OCI-LY7 (cell line): Measurements from ENCODE around the gene TXNDC15. TPM values are rescaled to one million over a fixed set of nuclear protein-coding genes. Genes with fewer than 3 reads are reported as not detected.

Source experiments
- BruUV-seq: library from RNA; stranded (reverse); fragments of 400-500 nt; replicated peaks from 2 replicates; lab custom pipeline; 2021; lab: Mats Ljungman, UMichigan
- CTCF ChIA-PET: fragments of 300-600 bp; sonication (Branson Sonifier 250); formaldehyde crosslinking; loops from one replicate; lab custom pipeline; 2022; ENCODE audit warnings: antibody characterized with exemption; ENCODE audit not compliant: unreplicated experiment; lab: Charles Lee
- POLR2A ChIA-PET: fragments of 300-600 bp; sonication (Branson Sonifier 250); formaldehyde crosslinking; loops from one replicate; lab custom pipeline; 2022; ENCODE audit warnings: antibody characterized with exemption; lab: Charles Lee
- DNase-seq: peaks from one replicate; pipeline ENCODE4 v3.0.0-alpha.2; 2015; ENCODE audit warnings: low spot score
- H2AFZ ChIP-seq: fragments of 200-600 bp; sonication (generic), shearing (Covaris generic); 2 replicates; pipeline ENCODE4 v1.6.1; 2014; ENCODE audit warnings: mild to moderate bottlenecking, antibody characterized with exemption, low read length, moderate library complexity
- H3K27ac ChIP-seq: fragments of 200-600 bp; sonication (generic); 2 replicates; pipeline ENCODE4 v1.5.1; 2014; ENCODE audit warnings: mixed run types, low read depth, mild to moderate bottlenecking, moderate library complexity, low read length, inconsistent platforms; ENCODE audit not compliant: poor library complexity, severe bottlenecking
- H3K36me3 ChIP-seq: fragments of 200-600 bp; sonication (generic); 2 replicates; pipeline ENCODE4 v1.6.1; 2014; ENCODE audit warnings: mild to moderate bottlenecking, antibody characterized with exemption, low read length, moderate library complexity, mixed read lengths; ENCODE audit not compliant: insufficient read depth
- H3K4me1 ChIP-seq: fragments of 200-600 bp; sonication (generic); 2 replicates; pipeline ENCODE4 v1.5.1; 2014; ENCODE audit warnings: mild to moderate bottlenecking, low read length; ENCODE audit not compliant: insufficient read depth, poor library complexity, severe bottlenecking
- H3K4me2 ChIP-seq: fragments of 200-600 bp; sonication (generic); 2 replicates; pipeline ENCODE4 v1.6.1; 2014; ENCODE audit warnings: mild to moderate bottlenecking, low read length
- H3K4me3 ChIP-seq: fragments of 200-600 bp; sonication (generic); 2 replicates; pipeline ENCODE4 v1.5.1; 2014; ENCODE audit warnings: mild to moderate bottlenecking, low read depth, low read length; ENCODE audit not compliant: poor library complexity, severe bottlenecking
- H3K79me2 ChIP-seq: fragments of 200-600 bp; sonication (generic); 2 replicates; pipeline ENCODE4 v1.6.1; 2016; ENCODE audit warnings: low read depth, mild to moderate bottlenecking, low read length, moderate library complexity, mixed read lengths; ENCODE audit not compliant: insufficient read depth
- H3K9me2 ChIP-seq: fragments of 200-600 bp; sonication (generic); 2 replicates; pipeline ENCODE4 v1.6.1; 2016; ENCODE audit warnings: mild to moderate bottlenecking, low read length, mixed read lengths; ENCODE audit not compliant: insufficient read depth
- H3K9me3 ChIP-seq: fragments of 200-600 bp; sonication (generic); 2 replicates; pipeline ENCODE4 v1.6.1; 2014; ENCODE audit warnings: mild to moderate bottlenecking, mixed run types, low read length, mixed read lengths
- H4K20me1 ChIP-seq: fragments of 200-600 bp; sonication (generic); 2 replicates; pipeline ENCODE4 v1.6.1; 2014; ENCODE audit warnings: mild to moderate bottlenecking, antibody characterized with exemption, low read length, moderate library complexity, mixed read lengths; ENCODE audit not compliant: insufficient read depth
- EZH2phosphoT487 ChIP-seq: fragments of 200-600 bp; sonication (generic); IDR thresholded peaks from 2 replicates; pipeline ENCODE4 v1.6.1; 2018; ENCODE audit warnings: low read depth, borderline replicate concordance, mild to moderate bottlenecking, mixed run types, antibody characterized with exemption, low read length, moderate library complexity, mixed read lengths
- intact Hi-C: fragments of 100-400 bp; cut with micrococcal nuclease; formaldehyde crosslinking; loops from one replicate; pipeline ENCODE4 v1.10.0; 2022; ENCODE audit not compliant: unreplicated experiment
- total RNA-seq, 2 experiments: library from RNA; depleted of rRNA in 1 of 2; stranded (reverse); fragments of >200 nt in 1 of 2; shearing (Covaris generic) in 1 of 2; gene quantifications; 2 replicates each; pipeline ENCODE4 v1.2.3, GENCODE V29; 2014 to 2022
- TF ChIP-seq, protein P1 (sequence below): fragments of 200-600 bp; sonication (generic); conservative IDR thresholded peaks from 2 replicates; pipeline ENCODE4 v1.5.1; 2014; ENCODE audit warnings: mild to moderate bottlenecking, antibody characterized with exemption, low read length, moderate library complexity, mixed read lengths

The TXNDC15 gene
- total RNA-seq, 2 experiments from 2014 or later, result 20.6 to 31.1 TPM

DNA sequence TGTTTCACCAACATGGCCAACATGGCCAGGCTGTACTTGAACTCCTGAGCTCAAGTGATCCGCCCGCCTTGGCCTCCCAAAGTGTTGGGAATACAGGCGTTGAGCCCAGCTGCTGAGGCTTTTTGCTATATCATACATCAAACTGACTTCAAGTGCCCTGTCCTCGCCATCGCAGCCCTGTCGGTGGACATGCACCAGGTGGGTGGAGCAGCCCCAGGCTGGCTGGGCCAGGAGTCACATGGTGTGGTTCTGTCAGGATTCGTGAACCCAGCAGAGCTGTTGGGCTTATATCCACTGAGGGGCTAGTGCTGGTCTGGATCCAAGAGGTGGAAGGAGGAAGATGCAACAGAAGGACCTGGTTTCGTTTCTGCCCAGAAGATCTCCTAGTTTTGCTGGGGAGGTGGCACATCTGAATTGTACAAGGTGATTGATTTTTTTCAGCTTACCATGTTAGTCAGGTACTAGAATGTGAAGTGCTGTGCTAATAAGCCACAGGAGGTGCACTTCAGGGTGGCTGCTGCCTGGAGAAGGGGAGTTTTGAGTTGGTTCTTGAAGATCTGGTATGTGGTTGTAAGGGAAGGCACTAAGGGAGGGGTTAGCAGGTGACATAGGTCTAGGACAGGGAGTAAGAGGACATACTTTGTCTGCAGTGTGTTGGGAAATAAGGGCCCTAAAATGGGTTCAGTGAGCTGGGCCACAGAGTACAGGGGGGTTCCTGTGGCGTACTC, 46.8 kb downstream of the TXNDC15 start:
- ChIA-PET CTCF (no interaction called here), POLR2A (no interaction called here)
- Histone ChIP-seq H4K20me1 (no peaks in the 10 kb centered on the region), H3K4me3 (no peak overlapping the region), H3K4me1 (no peaks in the 10 kb centered on the region), H3K27ac (no peak overlapping the region), H3K9me3 (no peaks in the 10 kb centered on the region), H3K4me2 (no peak overlapping the region), H3K79me2 (no peaks in the 10 kb centered on the region), H3K9me2 (no peaks in the 10 kb centered on the region), H3K36me3 (peaks cover 32% of the 10 kb centered on the region), H2AFZ (no peak overlapping the region)
- TF ChIP-seq, protein P1, sequence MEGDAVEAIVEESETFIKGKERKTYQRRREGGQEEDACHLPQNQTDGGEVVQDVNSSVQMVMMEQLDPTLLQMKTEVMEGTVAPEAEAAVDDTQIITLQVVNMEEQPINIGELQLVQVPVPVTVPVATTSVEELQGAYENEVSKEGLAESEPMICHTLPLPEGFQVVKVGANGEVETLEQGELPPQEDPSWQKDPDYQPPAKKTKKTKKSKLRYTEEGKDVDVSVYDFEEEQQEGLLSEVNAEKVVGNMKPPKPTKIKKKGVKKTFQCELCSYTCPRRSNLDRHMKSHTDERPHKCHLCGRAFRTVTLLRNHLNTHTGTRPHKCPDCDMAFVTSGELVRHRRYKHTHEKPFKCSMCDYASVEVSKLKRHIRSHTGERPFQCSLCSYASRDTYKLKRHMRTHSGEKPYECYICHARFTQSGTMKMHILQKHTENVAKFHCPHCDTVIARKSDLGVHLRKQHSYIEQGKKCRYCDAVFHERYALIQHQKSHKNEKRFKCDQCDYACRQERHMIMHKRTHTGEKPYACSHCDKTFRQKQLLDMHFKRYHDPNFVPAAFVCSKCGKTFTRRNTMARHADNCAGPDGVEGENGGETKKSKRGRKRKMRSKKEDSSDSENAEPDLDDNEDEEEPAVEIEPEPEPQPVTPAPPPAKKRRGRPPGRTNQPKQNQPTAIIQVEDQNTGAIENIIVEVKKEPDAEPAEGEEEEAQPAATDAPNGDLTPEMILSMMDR, result no peak
- TF ChIP-seq EZH2phosphoT487, result no peak
- no peak for DNase-seq
- BruUV-seq, result no TSS peak
- intact Hi-C loops, result no loop called here

DNA sequence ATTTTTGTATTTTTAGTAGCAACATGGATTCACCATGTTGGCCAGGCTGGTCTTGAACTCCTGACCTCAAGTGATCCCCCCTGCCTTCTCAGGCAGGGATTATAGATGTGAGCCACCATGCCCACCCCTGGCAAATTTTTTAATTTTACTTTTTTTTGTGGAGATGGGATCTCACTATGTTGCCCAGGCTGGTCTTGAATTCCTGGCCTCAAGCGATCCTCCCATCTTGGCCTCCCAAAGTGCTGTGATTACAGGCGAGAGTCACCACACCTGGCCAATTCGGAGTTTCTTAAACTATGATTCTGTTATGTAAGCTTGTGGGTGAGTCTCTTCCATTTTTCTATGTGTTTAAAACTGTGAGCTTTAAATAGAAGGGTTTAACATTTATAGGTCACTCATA, 58.3 kb downstream of the TXNDC15 start:
- Histone ChIP-seq H3K9me2 (no peaks in the 10 kb centered on the region), H3K4me1 (no peaks in the 10 kb centered on the region), H3K27ac (no peak overlapping the region), H3K36me3 (peaks cover 66% of the 10 kb centered on the region), H3K4me2 (no peak overlapping the region), H2AFZ (no peak overlapping the region), H3K79me2 (no peaks in the 10 kb centered on the region), H3K4me3 (no peak overlapping the region), H3K9me3 (no peaks in the 10 kb centered on the region), H4K20me1 (no peaks in the 10 kb centered on the region)
- ChIA-PET CTCF (no interaction called here), POLR2A (interaction anchor here (0.7 to 1.3 kb wide), 3 partner anchors 15 to 23 kb away, joined by 3 to 4 read pairs (median 3); no protein-coding TSS in a partner anchor)
- intact Hi-C loops, result no loop called here
- no peak for TF ChIP-seq EZH2phosphoT487
- TF ChIP-seq, protein P1, result no peak
- no TSS peak for BruUV-seq
- DNase-seq, result no peak

DNA sequence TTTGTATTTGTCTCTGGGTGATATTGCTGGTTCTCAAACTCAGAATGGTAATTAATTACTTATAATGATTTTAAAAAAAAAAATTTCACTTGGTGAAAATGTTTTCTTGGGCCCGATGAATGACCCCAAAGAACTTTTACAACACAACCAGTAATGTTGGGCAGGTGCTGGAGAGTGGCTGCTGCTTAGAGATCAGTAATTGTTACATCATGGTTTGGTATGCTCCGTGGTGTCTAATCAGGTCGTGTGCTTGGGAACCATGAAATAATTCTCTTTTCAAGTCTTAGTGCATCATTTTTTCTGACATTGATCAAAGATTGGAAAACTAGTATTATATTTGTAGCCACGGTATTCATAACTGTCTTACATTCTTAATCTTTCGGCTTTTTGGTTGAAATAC, 60.0 kb downstream of the TXNDC15 start:
- no peak overlapping the region for H3K4me3 ChIP-seq

More for the DNA sequence above, 60.0 kb downstream of the TXNDC15 start:
- no peak overlapping the region for H2AFZ ChIP-seq
- intact Hi-C loops, result no loop called here
- no TSS peak for BruUV-seq
- H3K4me1 ChIP-seq, result no peaks in the 10 kb centered on the region
- H3K4me2 ChIP-seq, result no peak overlapping the region
- no peak for DNase-seq
- no peaks in the 10 kb centered on the region for H4K20me1 ChIP-seq
- POLR2A ChIA-PET, result interaction anchor here (0.6 kb wide), 1 partner anchor 251 kb away, joined by 3 read pairs; no protein-coding TSS in a partner anchor
- TF ChIP-seq EZH2phosphoT487, result no peak
- TF ChIP-seq, protein P1, result no peak
- CTCF ChIA-PET, result no interaction called here
- H3K9me3 ChIP-seq, result no peaks in the 10 kb centered on the region
- H3K79me2 ChIP-seq, result no peaks in the 10 kb centered on the region
- peaks cover 61% of the 10 kb centered on the region for H3K36me3 ChIP-seq
- H3K9me2 ChIP-seq, result no peaks in the 10 kb centered on the region
- no peak overlapping the region for H3K27ac ChIP-seq
